K562 (cell line): ENCODE data around the gene GSTM5. TPM values are rescaled to one million over a fixed set of nuclear protein-coding genes. Genes with fewer than 3 reads are reported as not detected.

Experiments
- ATAC-seq: fragments of 200-7000 bp; cut with Tn5 transposase; 3 replicates; pipeline ENCODE4 v1.9.1; 2020; ENCODE audit warnings: moderate library complexity
- BruUV-seq: library from RNA; stranded (reverse); fragments of 400-500 nt; replicated peaks from 2 replicates; lab custom pipeline; 2021; lab: Mats Ljungman, UMichigan
- CTCF ChIA-PET: fragments of 300-600 bp; formaldehyde crosslinking; extraction: SDS; loops from one replicate; lab custom pipeline; 2021; ENCODE audit warnings: low intra/inter-chr PET ratio; lab: Yijun Ruan, JAX
- POLR2A ChIA-PET: fragments of 300-600, 350-650 bp; sonication (Branson Sonifier 250); formaldehyde crosslinking; extraction: SDS; loops from one replicate; lab custom pipeline; 2021; ENCODE audit warnings: antibody characterized with exemption, inconsistent platforms; lab: Yijun Ruan, JAX
- DNase-seq, 4 experiments: peaks; one replicate each; pipeline versions ENCODE4 v3.0.0 to v3.0.0-alpha.2; 2011 to 2018; ENCODE audit warnings: low spot score in 3 of 4, mixed read lengths in 3 of 4; ENCODE audit errors: extremely low read depth in 1 of 4
- FAIRE-seq: peaks from 2 replicates; lab custom pipeline; 2011; peaks lifted over from hg19 to GRCh38; lab: Jason Lieb, UNC
- H2AFZ ChIP-seq: 2 replicates; pipeline ENCODE4 v1.6.0; 2011; ENCODE audit warnings: low read depth, low read length, control low read depth, inconsistent platforms
- H3K27ac ChIP-seq: fragments of 200-600 bp; 3 replicates; pipeline ENCODE4 v1.8.0; 2011; ENCODE audit warnings: low read depth, mild to moderate bottlenecking, control low read depth, inconsistent platforms, low read length, moderate library complexity, mixed read lengths; ENCODE audit errors: extremely low read depth
- H3K27me3 ChIP-seq, 2 experiments: fragments of 300-600 bp in 1 of 2; 2 replicates in 1 of 2; 3 replicates in 1 of 2; pipeline versions ENCODE4 v1.6.0 to v1.8.0; 2011; ENCODE audit warnings: inconsistent platforms in 2 of 2, low read length in 2 of 2, mild to moderate bottlenecking in 1 of 2, mixed read lengths in 1 of 2, moderate library complexity in 1 of 2; ENCODE audit not compliant: control insufficient read depth in 2 of 2, insufficient read depth in 2 of 2
- H3K36me3 ChIP-seq: fragments of 300-600 bp; 3 replicates; pipeline ENCODE4 v1.8.0; 2011; ENCODE audit warnings: mild to moderate bottlenecking, low read length, inconsistent platforms; ENCODE audit not compliant: control insufficient read depth, insufficient read depth
- H3K4me1 ChIP-seq, 2 experiments: fragments of 200-600 bp in 1 of 2; replicated peaks in 1 of 2; 2 replicates in 1 of 2; 3 replicates in 1 of 2; pipeline versions ENCODE4 v1.5.1 to v1.8.0; 2011; ENCODE audit warnings: inconsistent platforms in 2 of 2, low read length in 2 of 2, mild to moderate bottlenecking in 1 of 2, mixed read lengths in 1 of 2, moderate library complexity in 1 of 2; ENCODE audit not compliant: control insufficient read depth in 2 of 2, insufficient read depth in 2 of 2
- H3K4me2 ChIP-seq: 2 replicates; pipeline ENCODE4 v1.6.1; 2011; ENCODE audit warnings: low read length, control low read depth, inconsistent platforms, mixed read lengths; ENCODE audit not compliant: insufficient read depth
- H3K4me3 ChIP-seq: fragments of 200-600 bp; sonication (generic), shearing (Covaris generic); 2 replicates; pipeline ENCODE4 v1.5.1; 2016; ENCODE audit warnings: control low read depth, inconsistent platforms
- H3K79me2 ChIP-seq: fragments of 200-600 bp; 3 replicates; pipeline ENCODE4 v1.8.0; 2011; ENCODE audit warnings: low read length, inconsistent platforms; ENCODE audit not compliant: control insufficient read depth, insufficient read depth
- H3K9ac ChIP-seq, 2 experiments: 2 replicates each; pipeline versions ENCODE4 v1.6.0 to v1.6.1; 2011; ENCODE audit warnings: low read depth in 2 of 2, low read length in 2 of 2, control low read depth in 1 of 2, inconsistent platforms in 1 of 2, mild to moderate bottlenecking in 1 of 2, mixed read lengths in 1 of 2; ENCODE audit not compliant: insufficient read depth in 1 of 2
- H3K9me1 ChIP-seq: one replicate; pipeline ENCODE4 v1.6.0; 2011; ENCODE audit warnings: inconsistent platforms, mild to moderate bottlenecking, low read length, moderate library complexity; ENCODE audit not compliant: control insufficient read depth, insufficient read depth
- H3K9me3 ChIP-seq: replicated peaks from 2 replicates; pipeline ENCODE4 v1.5.1; 2011; ENCODE audit warnings: low read depth, low read length, inconsistent platforms; ENCODE audit not compliant: control insufficient read depth, insufficient read depth
- H4K20me1 ChIP-seq: replicated peaks from 2 replicates; pipeline ENCODE4 v1.6.1; 2011; ENCODE audit warnings: low read length, inconsistent platforms, mixed read lengths; ENCODE audit not compliant: control insufficient read depth, insufficient read depth
- PRDM10 ChIP-seq: fragments of 450-650 bp; IDR thresholded peaks from 2 replicates; pipeline ENCODE4 v1.6.1; 2018; ENCODE audit not compliant: partially characterized antibody
- TCF3 ChIP-seq: sonication (generic); formaldehyde crosslinking; IDR thresholded peaks from 2 replicates; pipeline ENCODE4 v1.4.0; 2020; ENCODE audit warnings: mild to moderate bottlenecking, missing genetic modification reagents
- TRIM24 ChIP-seq, 2 experiments: fragments of 450-650 bp; IDR thresholded peaks; 2 replicates each; pipeline ENCODE4 v1.6.1; 2016
- TRIM28 ChIP-seq: fragments of 450-650 bp; IDR thresholded peaks from 2 replicates; pipeline ENCODE4 v1.6.1; 2017
- TSC22D4 ChIP-seq: fragments of 450-650 bp; IDR thresholded peaks from 2 replicates; pipeline ENCODE4 v1.6.1; 2016; ENCODE audit warnings: missing genetic modification characterization, missing biosample characterization, control low read depth
- ZNF316 ChIP-seq: fragments of 450-650 bp; IDR thresholded peaks from 2 replicates; pipeline ENCODE4 v1.6.1; 2016
- ZNF511 ChIP-seq: sonication (generic); formaldehyde crosslinking; IDR thresholded peaks from 2 replicates; pipeline ENCODE4 v1.8.0; 2022; ENCODE audit warnings: mild to moderate bottlenecking, missing genetic modification reagents
- WGBS: fragments of 100-300 bp; shearing (Covaris generic); methylation state at CpG from one replicate; pipeline ENCODE4 v1.1.6; 2016; ENCODE audit warnings: low coverage, mixed read lengths; ENCODE audit not compliant: insufficient coverage; ENCODE audit errors: missing lambda C conversion rate; 5-methylcytosine and 5-hydroxymethylcytosine counted together
- in situ Hi-C: fragments of 300-500 bp; cut with MboI; formaldehyde crosslinking; loops from 4 replicates; pipeline ENCODE4 v1.15.0; 2018; ENCODE audit warnings: inconsistent platforms, mixed read lengths
- intact Hi-C: fragments of 100-400 bp; cut with micrococcal nuclease; formaldehyde crosslinking; loops from 2 replicates; pipeline ENCODE4 v1.14.2; 2022
- polyA plus RNA-seq, 8 experiments: library from polyadenylated mRNA; depleted of rRNA in 4 of 8; stranded (reverse) in 5 of 8; unstranded in 3 of 8; fragments of >200 nt; fragmentation: Nextera tagmentation in 2 of 8; fragmentation: Illumina TruSeq in 1 of 8; extraction: Ambion mirVana in 2 of 8; extraction: Trizol in 1 of 8; gene quantifications; 2 replicates each; pipeline versions ENCODE4 v1.2.1 to v1.2.3, GENCODE V29; 2011 to 2014; ENCODE audit warnings: inconsistent platforms in 1 of 8, missing spikeins in 1 of 8
- total RNA-seq, 7 experiments: library from RNA; depleted of rRNA in 6 of 7; stranded (reverse); fragments of >200 nt in 6 of 7; fragmentation: Illumina TruSeq in 2 of 7; extraction: Trizol in 2 of 7; gene quantifications; 2 replicates each; pipeline versions ENCODE4 v1.2.1 to v1.2.3, GENCODE V29; 2011 to 2021; ENCODE audit warnings: low replicate concordance in 1 of 7
- TF ChIP-seq, protein P1 (sequence below): fragments of 250-450 bp; sonication (Bioruptor Pico); IDR thresholded peaks from 2 replicates; pipeline ENCODE4 v1.5.0; 2020; ENCODE audit warnings: mild to moderate bottlenecking
- TF ChIP-seq, protein P2 (sequence below): sonication (generic); formaldehyde crosslinking; IDR thresholded peaks from 2 replicates; pipeline ENCODE4 v1.8.1; 2023; ENCODE audit warnings: mild to moderate bottlenecking, missing genetic modification reagents
- TF ChIP-seq, protein P3 (sequence below): fragments of 450-650 bp; IDR thresholded peaks from 2 replicates; pipeline ENCODE4 v1.6.1; 2016

GSTM5 gene
- total and polyA plus RNA-seq, 9 of the 15 experiments (the other 6 are each of a cell fraction or from before 2014, with no cell fraction given) = not detected

DNA sequence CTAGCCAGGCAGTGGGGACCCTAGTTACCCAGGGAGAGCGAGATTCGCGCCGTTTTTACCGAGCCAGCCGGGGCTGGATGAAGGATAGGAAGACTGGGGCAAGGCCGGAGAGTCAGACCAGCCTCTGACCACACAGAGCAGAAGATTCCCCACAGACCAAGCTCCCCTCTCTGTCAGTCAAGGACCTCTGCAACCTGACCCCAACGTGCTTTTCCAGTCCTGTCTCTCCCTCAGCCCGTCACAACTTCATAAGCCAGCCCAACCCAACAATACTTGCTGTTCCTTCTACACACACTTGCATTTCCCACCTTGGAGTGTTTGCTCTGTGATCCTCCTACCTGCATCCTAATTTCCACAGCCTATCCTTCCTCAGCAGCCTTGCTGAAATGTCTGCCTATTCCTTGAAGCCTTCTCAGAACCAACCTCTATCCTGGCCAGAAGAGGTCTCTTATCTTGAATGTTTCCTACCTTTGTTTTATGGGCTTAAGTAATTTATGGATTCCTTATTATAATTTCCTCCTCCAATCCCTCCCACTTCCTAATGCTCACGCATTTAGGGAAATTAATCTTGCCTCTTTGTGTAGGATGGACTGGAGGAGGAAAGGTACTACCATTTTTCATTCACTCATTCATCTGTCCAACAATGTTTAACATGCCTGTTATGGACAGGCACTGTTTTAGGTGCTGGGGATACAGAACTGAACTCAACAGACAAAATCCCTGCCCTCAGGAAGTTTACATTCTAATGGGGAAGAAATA lies 28.7 kb downstream of the GSTM5 start, which contains the start of gene GSTM3:
Gene GSTM3, minus strand, starts transcription at position 424 of the 759 bp plus-strand sequence. CDS start 751 bp downstream, outside the sequence.
- Histone ChIP-seq H3K9me1 (no peaks in the 10 kb centered on the region), H3K36me3 (no peaks in the 10 kb centered on the region), H3K27me3 (peaks cover 7 to 8% of the 10 kb centered on the region in 2 experiments; a peak in 3 of 5 replicates), H4K20me1 (no peaks in the 10 kb centered on the region), H3K27ac (no peak within 1 kb of the TSS; the same call in 2 of the 3 replicates), H3K4me3 (peak within 1 kb of the TSS; percentile 34), H2AFZ (peak within 1 kb of the TSS; percentile 87), H3K79me2 (no peaks in the 10 kb centered on the region), H3K4me1 (peaks cover 0 to 12% of the 10 kb centered on the region in 2 experiments; a peak in 2 of 5 replicates), H3K9me3 (no peaks in the 10 kb centered on the region), H3K4me2 (peak within 1 kb of the TSS; percentile 39), H3K9ac (peak within 1 kb of the TSS; percentile 30 to 50; a peak in 3 of 4 replicates)
- POLR2A ChIA-PET = interaction anchor here (0.6 kb wide), 1 partner anchor 74 kb away, joined by 3 read pairs; no protein-coding TSS in a partner anchor
- no peak for FAIRE-seq
- intact Hi-C loops = no loop called here
- CTCF ChIA-PET = no interaction called here
- 18% methylated on average over 10 of the region's 10 CpGs for WGBS
- TF ChIP-seq ZNF316 (peak; percentile 60), TRIM24 (IDR thresholded peaks at IDR 0.05) (peak in 1 of 2 experiments; percentile 26; a peak in 1 of 4 replicates), TRIM28 (0 out of 2 replicates have a peak, but pooled peaks have one; percentile 33), TCF3 (CRISPR knock-in tag) (no peak), PRDM10 (no peak), TSC22D4 (tag) (no peak), ZNF511 (CRISPR knock-in tag) (no peak)
- TF ChIP-seq, protein P1, sequence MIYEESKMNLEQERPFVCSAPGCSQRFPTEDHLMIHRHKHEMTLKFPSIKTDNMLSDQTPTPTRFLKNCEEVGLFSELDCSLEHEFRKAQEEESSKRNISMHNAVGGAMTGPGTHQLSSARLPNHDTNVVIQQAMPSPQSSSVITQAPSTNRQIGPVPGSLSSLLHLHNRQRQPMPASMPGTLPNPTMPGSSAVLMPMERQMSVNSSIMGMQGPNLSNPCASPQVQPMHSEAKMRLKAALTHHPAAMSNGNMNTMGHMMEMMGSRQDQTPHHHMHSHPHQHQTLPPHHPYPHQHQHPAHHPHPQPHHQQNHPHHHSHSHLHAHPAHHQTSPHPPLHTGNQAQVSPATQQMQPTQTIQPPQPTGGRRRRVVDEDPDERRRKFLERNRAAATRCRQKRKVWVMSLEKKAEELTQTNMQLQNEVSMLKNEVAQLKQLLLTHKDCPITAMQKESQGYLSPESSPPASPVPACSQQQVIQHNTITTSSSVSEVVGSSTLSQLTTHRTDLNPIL (CRISPR knock-in tag) = no peak
- TF ChIP-seq, protein P2, sequence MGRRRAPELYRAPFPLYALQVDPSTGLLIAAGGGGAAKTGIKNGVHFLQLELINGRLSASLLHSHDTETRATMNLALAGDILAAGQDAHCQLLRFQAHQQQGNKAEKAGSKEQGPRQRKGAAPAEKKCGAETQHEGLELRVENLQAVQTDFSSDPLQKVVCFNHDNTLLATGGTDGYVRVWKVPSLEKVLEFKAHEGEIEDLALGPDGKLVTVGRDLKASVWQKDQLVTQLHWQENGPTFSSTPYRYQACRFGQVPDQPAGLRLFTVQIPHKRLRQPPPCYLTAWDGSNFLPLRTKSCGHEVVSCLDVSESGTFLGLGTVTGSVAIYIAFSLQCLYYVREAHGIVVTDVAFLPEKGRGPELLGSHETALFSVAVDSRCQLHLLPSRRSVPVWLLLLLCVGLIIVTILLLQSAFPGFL (CRISPR knock-in tag) = no peak
- TF ChIP-seq, protein P3, sequence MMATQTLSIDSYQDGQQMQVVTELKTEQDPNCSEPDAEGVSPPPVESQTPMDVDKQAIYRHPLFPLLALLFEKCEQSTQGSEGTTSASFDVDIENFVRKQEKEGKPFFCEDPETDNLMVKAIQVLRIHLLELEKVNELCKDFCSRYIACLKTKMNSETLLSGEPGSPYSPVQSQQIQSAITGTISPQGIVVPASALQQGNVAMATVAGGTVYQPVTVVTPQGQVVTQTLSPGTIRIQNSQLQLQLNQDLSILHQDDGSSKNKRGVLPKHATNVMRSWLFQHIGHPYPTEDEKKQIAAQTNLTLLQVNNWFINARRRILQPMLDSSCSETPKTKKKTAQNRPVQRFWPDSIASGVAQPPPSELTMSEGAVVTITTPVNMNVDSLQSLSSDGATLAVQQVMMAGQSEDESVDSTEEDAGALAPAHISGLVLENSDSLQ = peak; percentile 26; the same call in 1 of the 2 replicates
- in situ Hi-C loops = no loop called here
- DNase-seq = no peak
- ATAC-seq = peak; percentile 47
- BruUV-seq = no TSS peak
